IPS-18c (cell line): ENCODE data around the gene USP10.

Experiments used
- H3K4me3 ChIP-seq: 2 replicates; pipeline ENCODE4 v1.7.0; 2013; ENCODE audit warnings: low read depth, mild to moderate bottlenecking, low read length, moderate library complexity; ENCODE audit not compliant: insufficient read depth
- H3K9me3 ChIP-seq: one replicate; pipeline ENCODE4 v1.6.1; 2013; ENCODE audit warnings: mild to moderate bottlenecking, low read length, moderate library complexity; ENCODE audit not compliant: control insufficient read depth, insufficient read depth

The USP10 gene

GRCh38 chr16:84794186-84794585 lies 94.4 kb downstream of the USP10 start:
- H3K4me3 ChIP-seq = no peak overlapping the region
- H3K9me3 ChIP-seq = no peaks in the 10 kb centered on the region

- H3K9me3 ChIP-seq = no peaks in the 10 kb centered on the region
- H3K4me3 ChIP-seq = no peak overlapping the region
Observed at GRCh38 chr16:84794626-84795025, 94.8 kb downstream of the USP10 start.

GRCh38 chr16:84795329-84796053 lies 95.7 kb downstream of the USP10 start:
- no peak overlapping the region for H3K4me3 ChIP-seq

GRCh38 chr16:84800158-84800978 lies 100.6 kb downstream of the USP10 start:
- no peak overlapping the region for H3K4me3 ChIP-seq
- no peaks in the 10 kb centered on the region for H3K9me3 ChIP-seq

More at GRCh38 chr16:84795329-84796053, 95.7 kb downstream of the USP10 start:
- no peaks in the 10 kb centered on the region for H3K9me3 ChIP-seq

GRCh38 chr16:84803146-84803545 lies 103.3 kb downstream of the USP10 start:
- Histone ChIP-seq H3K4me3 (no peak overlapping the region), H3K9me3 (no peaks in the 10 kb centered on the region)

GRCh38 chr16:84804326-84804725 lies 104.5 kb downstream of the USP10 start:
- H3K9me3 ChIP-seq = no peaks in the 10 kb centered on the region
- H3K4me3 ChIP-seq = no peak overlapping the region

GRCh38 chr16:84806256-84806889 lies 106.6 kb downstream of the USP10 start:
- H3K4me3 ChIP-seq = no peak overlapping the region
- H3K9me3 ChIP-seq = peaks cover 3% of the 10 kb centered on the region

- H3K4me3 ChIP-seq = no peak overlapping the region
Observed at GRCh38 chr16:84806890-84807258, 107.1 kb downstream of the USP10 start.

GRCh38 chr16:84807776-84808175 lies 108.0 kb downstream of the USP10 start:
- H3K4me3 ChIP-seq = no peak overlapping the region
- H3K9me3 ChIP-seq = peaks cover 4% of the 10 kb centered on the region

More at GRCh38 chr16:84806890-84807258, 107.1 kb downstream of the USP10 start:
- peaks cover 4% of the 10 kb centered on the region for H3K9me3 ChIP-seq

GRCh38 chr16:84808826-84809225 lies 109.0 kb downstream of the USP10 start:
- H3K4me3 ChIP-seq = no peak overlapping the region

GRCh38 chr16:84810518-84811273 lies 110.9 kb downstream of the USP10 start:
- Histone ChIP-seq H3K4me3 (no peak overlapping the region), H3K9me3 (peaks cover 4% of the 10 kb centered on the region)

More at GRCh38 chr16:84808826-84809225, 109.0 kb downstream of the USP10 start:
- peaks cover 4% of the 10 kb centered on the region for H3K9me3 ChIP-seq

- Histone ChIP-seq H3K9me3 (peaks cover 4% of the 10 kb centered on the region), H3K4me3 (no peak overlapping the region)
Observed at GRCh38 chr16:84811529-84811928, 111.7 kb downstream of the USP10 start.

GRCh38 chr16:84813141-84813934 lies 113.5 kb downstream of the USP10 start:
- Histone ChIP-seq H3K9me3 (peaks cover 4% of the 10 kb centered on the region), H3K4me3 (no peak overlapping the region)

GRCh38 chr16:84815462-84815861 lies 115.7 kb downstream of the USP10 start:
- no peak overlapping the region for H3K4me3 ChIP-seq
- peaks cover 4% of the 10 kb centered on the region for H3K9me3 ChIP-seq

GRCh38 chr16:84816023-84816422 lies 116.2 kb downstream of the USP10 start:
- no peak overlapping the region for H3K4me3 ChIP-seq
- peaks cover 4% of the 10 kb centered on the region for H3K9me3 ChIP-seq

GRCh38 chr16:84816485-84816884 lies 116.7 kb downstream of the USP10 start:
- no peaks in the 10 kb centered on the region for H3K9me3 ChIP-seq

More at GRCh38 chr16:84816485-84816884, 116.7 kb downstream of the USP10 start:
- H3K4me3 ChIP-seq = no peak overlapping the region
